ENCODE data around the gene MIR17HG.

MIR17HG gene

GRCh38 chr13:91368676-91369440, 21.4 kb downstream of the MIR17HG start:
- DNase-seq (ENCODE audit: low read depth), result no peak

GRCh38 chr13:91369441-91369831, 21.9 kb downstream of the MIR17HG start:
- peak; percentile 21 for DNase-seq (ENCODE audit: low read depth)

- DNase-seq (ENCODE audit: low read depth), result no peak
These were observed 23.0 kb downstream of the MIR17HG start for GRCh38 chr13:91370501-91370900.

- DNase-seq (ENCODE audit: low read depth), result no peak
These were observed 25.4 kb downstream of the MIR17HG start for GRCh38 chr13:91372911-91373310.

GRCh38 chr13:91375116-91375729, 27.7 kb downstream of the MIR17HG start:
- no peak for DNase-seq (ENCODE audit: low read depth)

GRCh38 chr13:91381371-91381770, 33.9 kb downstream of the MIR17HG start:
- no peak for DNase-seq (ENCODE audit: low read depth)

- no peak for DNase-seq (ENCODE audit: low read depth)
These were observed 36.3 kb downstream of the MIR17HG start for GRCh38 chr13:91383836-91384235.

- no peak for DNase-seq (ENCODE audit: low read depth)
These were observed 37.4 kb downstream of the MIR17HG start for GRCh38 chr13:91384896-91385295.

- no peak for DNase-seq (ENCODE audit: low read depth)
These were observed 41.7 kb downstream of the MIR17HG start for GRCh38 chr13:91389186-91389585.

GRCh38 chr13:91397595-91397994, 50.1 kb downstream of the MIR17HG start:
- no peak for DNase-seq (ENCODE audit: low read depth)

GRCh38 chr13:91398413-91399188, 51.1 kb downstream of the MIR17HG start, which contains the start of gene GPC5:
GPC5 (plus strand) TSS chr13:91398621.
- DNase-seq (ENCODE audit: low read depth), result peak; percentile 86

- no peak for DNase-seq (ENCODE audit: low read depth)
These were observed 51.9 kb downstream of the MIR17HG start for GRCh38 chr13:91399189-91400062.

GRCh38 chr13:91400063-91400399, 52.5 kb downstream of the MIR17HG start:
- DNase-seq (ENCODE audit: low read depth), result no peak

GRCh38 chr13:91400671-91401070, 53.2 kb downstream of the MIR17HG start:
- DNase-seq (ENCODE audit: low read depth), result no peak

- no peak for DNase-seq (ENCODE audit: low read depth)
These were observed 54.4 kb downstream of the MIR17HG start for GRCh38 chr13:91401920-91402319.

Data from activated T-cell treated with anti-CD3 and anti-CD28 coated beads for 48 hours (primary cell).